Immature natural killer cell (primary cell): ENCODE measurements around the gene ECSCR. TPM values are rescaled to one million over a fixed set of nuclear protein-coding genes. Genes with fewer than 3 reads are reported as not detected.
A peak's percentile ranks its signal among the peaks of the same experiment; 100 is the strongest.
"Not testable (repeated sequence)": the region's sequence is repeated elsewhere in the genome, so short reads cannot be mapped to it uniquely, and the experiment has no call there.

Experiments
- DNase-seq, 3 donors: peaks; one replicate each; pipeline ENCODE4 v3.0.0; 2022; ENCODE audit warnings: mixed read lengths in 1 of 3
- H3K27ac Mint-ChIP-seq, 6 donors: one replicate each; pipeline ENCODE4 v1.8.0; 2020; ENCODE audit warnings: mixed read lengths in 6 of 6, mild to moderate bottlenecking in 5 of 6, inconsistent platforms in 4 of 6, moderate library complexity in 3 of 6
- H3K27me3 Mint-ChIP-seq, 3 donors: one replicate each; pipeline ENCODE4 v1.8.0; 2020 to 2021; ENCODE audit warnings: low read depth in 3 of 3, mild to moderate bottlenecking in 3 of 3, mixed read lengths in 3 of 3, moderate library complexity in 3 of 3, inconsistent platforms in 1 of 3
- H3K36me3 Mint-ChIP-seq, 3 donors: one replicate each; pipeline ENCODE4 v1.8.0; 2020; ENCODE audit warnings: mixed read lengths in 3 of 3, inconsistent platforms in 2 of 3, mild to moderate bottlenecking in 2 of 3
- H3K4me1 Mint-ChIP-seq, 2 donors: one replicate each; pipeline ENCODE4 v1.8.0; 2020; ENCODE audit warnings: inconsistent platforms in 2 of 2, mild to moderate bottlenecking in 2 of 2, mixed read lengths in 2 of 2, moderate library complexity in 1 of 2
- H3K4me3 Mint-ChIP-seq, 5 donors: one replicate each; pipeline ENCODE4 v1.8.0; 2020; ENCODE audit warnings: mild to moderate bottlenecking in 5 of 5, mixed read lengths in 5 of 5, inconsistent platforms in 3 of 5, moderate library complexity in 3 of 5
- H3K9me3 Mint-ChIP-seq, 6 donors: one replicate each; pipeline ENCODE4 v1.8.0; 2020; ENCODE audit warnings: mild to moderate bottlenecking in 6 of 6, mixed read lengths in 6 of 6, inconsistent platforms in 4 of 6, moderate library complexity in 3 of 6
- polyA plus RNA-seq, 3 donors: library from polyadenylated mRNA; unstranded; fragments of 300-500 nt; fragmentation: Illumina TruSeq; gene quantifications; one replicate each; pipeline ENCODE4 v1.2.3, GENCODE V29; 2021

Gene ECSCR
- polyA plus RNA-seq, 3 donors from 2014 or later: 0.73 TPM; not detected in 2

DNA sequence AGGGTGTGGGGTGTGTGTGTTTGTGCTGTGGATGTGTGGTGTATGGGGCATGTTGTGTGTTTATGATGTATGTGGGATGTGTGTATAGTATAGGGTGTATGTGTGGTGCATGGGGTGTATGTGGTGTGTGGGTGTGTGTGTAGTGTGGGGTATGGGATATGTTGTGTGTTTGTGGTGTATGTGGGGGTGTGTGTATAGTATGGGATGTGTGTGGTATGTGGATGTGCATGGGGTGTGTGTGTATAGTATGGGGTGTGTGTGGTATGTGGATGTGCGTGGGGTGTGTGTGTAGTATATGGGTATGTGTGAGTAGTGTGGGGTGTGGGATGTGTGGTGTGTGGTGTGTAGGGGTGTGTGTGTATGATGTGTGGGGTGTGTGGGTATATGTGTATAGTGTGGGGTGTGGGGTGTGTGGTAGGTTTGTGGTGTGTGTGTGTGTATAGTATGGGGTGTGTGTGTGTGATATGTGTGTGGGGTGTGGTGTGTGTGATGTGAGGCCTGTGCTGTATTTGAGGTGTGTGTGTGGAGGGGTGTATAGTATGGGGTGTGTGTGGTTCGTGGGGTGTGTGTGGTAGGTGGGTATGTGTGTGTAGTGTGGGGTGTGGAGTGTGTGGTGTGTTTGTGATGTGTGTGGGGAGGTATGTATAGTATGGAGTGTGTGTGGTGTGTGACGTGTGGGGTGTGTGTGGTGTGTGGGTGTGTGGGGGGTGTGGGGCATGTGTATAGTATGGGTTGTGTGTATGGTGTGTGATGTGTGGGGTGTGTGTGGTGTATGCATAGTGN lies 10.5 kb downstream of the ECSCR start:
- Mint-ChIP-seq H3K27me3 (peaks cover 12 to 21% (median 16%) of the 10 kb centered on the region in 3 donors), H3K36me3 (no peaks in the 10 kb centered on the region), H3K27ac (no peak overlapping the region), H3K9me3 (no peaks in the 10 kb centered on the region), H3K4me1 (peaks cover 35 to 49% of the 10 kb centered on the region in 2 donors), H3K4me3 (no peak overlapping the region)
- no peak for DNase-seq

DNA sequence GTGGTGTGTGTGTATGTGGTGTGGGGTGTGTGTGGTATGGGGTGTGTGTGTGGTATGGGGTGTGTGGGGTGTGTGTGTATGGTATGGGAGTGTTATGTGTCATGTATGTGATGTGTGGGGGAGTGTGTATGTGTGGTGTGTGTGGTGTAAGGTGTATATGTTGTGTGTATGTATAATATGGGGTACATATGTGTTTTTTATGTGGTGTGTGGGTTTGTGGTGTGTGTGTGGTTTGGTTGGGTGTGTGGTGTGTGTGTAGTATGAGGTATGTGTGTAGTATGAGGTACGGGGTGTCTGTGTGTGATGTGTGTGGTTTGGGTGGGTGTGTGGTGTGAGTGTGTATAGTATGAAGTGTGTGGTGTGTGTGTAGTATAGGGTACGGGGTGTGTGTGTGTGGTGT lies 11.4 kb downstream of the ECSCR start:
- H3K27ac Mint-ChIP-seq: no peak overlapping the region
- no peak overlapping the region for H3K4me3 Mint-ChIP-seq
- H3K27me3 Mint-ChIP-seq: peaks cover 12 to 20% (median 16%) of the 10 kb centered on the region in 3 donors
- peaks cover 28 to 44% of the 10 kb centered on the region in 2 donors for H3K4me1 Mint-ChIP-seq
- H3K9me3 Mint-ChIP-seq: no peaks in the 10 kb centered on the region
- H3K36me3 Mint-ChIP-seq: no peaks in the 10 kb centered on the region
- no peak for DNase-seq

DNA sequence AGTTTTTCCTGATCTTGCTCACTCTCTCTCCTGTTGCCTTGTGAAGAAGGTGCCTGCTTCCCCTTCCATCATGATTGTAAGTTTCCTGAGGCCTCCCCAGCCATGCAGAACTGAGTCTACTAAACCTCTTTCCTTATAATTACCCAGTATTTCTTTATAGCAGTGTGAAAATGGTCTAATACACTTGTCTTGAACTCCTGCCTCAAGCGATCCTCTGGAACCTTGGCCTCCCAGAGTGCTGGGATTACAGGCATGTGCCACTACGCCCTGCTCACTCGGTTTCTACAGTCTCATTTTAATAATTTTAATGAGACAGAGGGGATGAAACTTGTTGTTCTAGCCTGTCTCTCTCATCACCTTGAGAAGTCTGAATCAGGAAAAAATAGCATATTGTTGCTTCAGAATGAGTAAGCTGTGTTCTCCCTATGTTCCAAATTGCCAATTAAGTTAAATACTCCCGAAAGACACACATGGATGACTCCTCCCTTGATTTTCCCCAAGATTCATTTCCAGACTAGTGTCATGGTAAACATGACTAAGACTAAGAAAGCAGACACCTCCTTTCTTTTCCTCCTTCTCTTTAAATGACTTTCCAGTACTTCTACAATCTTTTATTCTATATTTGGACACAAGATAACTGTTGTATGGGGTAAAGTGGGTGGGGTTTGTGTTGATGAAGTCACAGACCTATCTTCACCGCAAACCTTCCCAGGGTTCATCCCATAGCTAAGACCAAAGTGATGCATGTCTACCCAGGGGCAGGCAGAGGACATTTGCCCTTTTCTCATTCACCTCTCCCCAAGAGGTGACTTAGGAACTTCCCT lies 15.4 kb downstream of the ECSCR start:
- H3K36me3 Mint-ChIP-seq: no peaks in the 10 kb centered on the region
- H3K4me1 Mint-ChIP-seq: peaks cover 7 to 20% of the 10 kb centered on the region in 2 donors
- no peak overlapping the region for H3K27ac Mint-ChIP-seq
- H3K27me3 Mint-ChIP-seq: peaks cover 0 to 13% (median 7%) of the 10 kb centered on the region in 3 donors
- no peaks in the 10 kb centered on the region for H3K9me3 Mint-ChIP-seq
- DNase-seq: no peak
- H3K4me3 Mint-ChIP-seq: no peak overlapping the region

DNA sequence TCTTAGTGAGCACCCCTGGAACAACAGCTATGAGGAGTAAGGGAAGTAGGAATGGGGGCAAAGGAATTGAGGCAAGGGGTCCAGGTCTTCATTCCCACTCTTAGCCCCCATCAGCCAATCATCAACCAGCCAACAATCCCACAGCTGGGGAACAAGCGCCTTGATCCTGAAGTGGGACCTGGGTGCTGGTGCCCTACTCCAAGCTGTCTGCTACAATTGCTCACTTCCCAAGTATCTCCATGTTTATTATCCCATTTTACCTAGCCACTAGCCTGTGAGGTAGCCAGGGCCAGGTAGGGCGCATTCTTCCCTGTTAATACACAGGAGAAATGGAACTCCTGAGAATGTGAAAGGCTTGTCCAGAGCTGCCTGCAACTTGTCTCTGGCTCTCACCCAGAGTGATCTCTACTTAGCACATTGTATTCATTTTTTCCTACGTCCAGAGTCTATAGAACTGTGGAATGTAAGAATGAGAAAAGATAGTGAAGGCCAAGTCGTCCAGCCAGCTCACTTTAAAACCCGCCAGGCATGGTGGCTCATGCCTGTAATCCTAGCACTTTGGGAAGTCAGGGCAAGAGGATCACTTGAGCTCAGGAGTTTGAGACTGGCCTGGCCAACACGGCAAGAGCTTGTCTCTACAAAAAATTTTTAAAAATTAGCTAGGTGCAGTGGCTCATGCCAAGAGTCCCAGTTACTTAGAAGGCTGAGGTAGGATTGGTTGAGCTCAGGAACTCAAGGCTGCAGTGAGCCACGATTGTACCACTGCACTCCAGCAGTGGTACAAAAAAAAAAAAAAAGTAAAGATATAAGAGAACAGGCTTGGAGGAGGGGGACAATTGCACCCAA lies 17.0 kb downstream of the ECSCR start:
- Mint-ChIP-seq H3K4me3 (no peak overlapping the region), H3K36me3 (no peaks in the 10 kb centered on the region), H3K4me1 (peaks cover 7 to 20% of the 10 kb centered on the region in 2 donors), H3K27ac (no peak overlapping the region), H3K27me3 (peaks cover 0 to 13% (median 7%) of the 10 kb centered on the region in 3 donors), H3K9me3 (no peaks in the 10 kb centered on the region)
- no peak for DNase-seq

DNA sequence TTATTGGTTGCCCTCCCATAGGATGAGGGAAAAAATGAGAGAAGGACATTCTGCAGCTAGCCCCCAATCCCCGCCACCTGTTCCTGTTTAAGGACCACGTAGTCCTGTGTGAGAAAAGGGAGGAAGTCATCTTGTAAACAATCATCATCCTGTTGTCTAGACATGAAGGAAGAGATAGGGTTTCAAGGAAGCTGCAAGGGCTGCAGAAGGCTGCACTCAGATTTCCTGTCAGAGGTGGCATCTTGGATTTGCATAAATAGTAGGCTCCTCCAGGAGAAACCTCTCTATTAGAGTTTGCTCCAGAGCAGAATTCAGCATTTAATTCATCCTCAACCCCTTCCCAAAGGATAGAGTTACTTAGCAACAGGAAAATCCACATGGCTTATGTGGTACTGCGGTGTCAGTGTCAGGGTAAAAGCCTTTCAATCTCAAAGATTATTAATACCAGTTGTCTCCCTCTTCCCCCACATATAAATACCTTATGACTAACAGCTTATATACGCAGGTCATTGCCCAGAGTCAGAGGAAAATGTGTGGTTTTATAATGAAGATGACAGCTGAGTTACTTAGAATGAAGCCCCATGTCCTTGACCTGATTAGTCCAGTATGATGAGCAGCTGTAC lies 18.6 kb downstream of the ECSCR start:
- H3K36me3 Mint-ChIP-seq: no peaks in the 10 kb centered on the region
- no peak overlapping the region for H3K4me3 Mint-ChIP-seq
- H3K9me3 Mint-ChIP-seq: no peaks in the 10 kb centered on the region
- peaks cover 0 to 10% (median 9%) of the 10 kb centered on the region in 3 donors for H3K27me3 Mint-ChIP-seq
- DNase-seq: no peak
- peaks cover 16 to 28% of the 10 kb centered on the region in 2 donors for H3K4me1 Mint-ChIP-seq
- H3K27ac Mint-ChIP-seq: no peak overlapping the region

DNA sequence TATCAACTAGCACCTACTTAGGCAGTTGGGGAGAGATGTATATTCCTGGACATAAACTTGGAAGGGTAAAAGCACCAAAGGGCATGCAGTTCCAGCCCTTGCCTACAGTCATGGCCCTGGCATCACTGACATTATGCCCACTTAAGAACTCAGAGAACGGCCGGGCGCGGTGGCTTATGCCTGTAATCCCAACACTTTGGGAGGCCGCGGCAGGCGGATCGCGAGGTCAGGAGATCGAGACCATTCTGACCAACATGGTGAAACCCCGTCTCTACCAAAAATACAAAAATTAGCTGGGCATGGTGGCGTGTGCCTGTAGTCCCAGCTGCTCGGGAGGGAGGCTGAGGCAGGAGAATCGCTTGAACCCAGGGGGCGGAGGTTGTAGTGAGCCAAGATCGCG lies 22.1 kb downstream of the ECSCR start:
- not testable (repeated sequence) for H3K36me3 Mint-ChIP-seq
- H3K4me1 Mint-ChIP-seq: peaks cover 18 to 21% of the 10 kb centered on the region in 2 donors

DNA sequence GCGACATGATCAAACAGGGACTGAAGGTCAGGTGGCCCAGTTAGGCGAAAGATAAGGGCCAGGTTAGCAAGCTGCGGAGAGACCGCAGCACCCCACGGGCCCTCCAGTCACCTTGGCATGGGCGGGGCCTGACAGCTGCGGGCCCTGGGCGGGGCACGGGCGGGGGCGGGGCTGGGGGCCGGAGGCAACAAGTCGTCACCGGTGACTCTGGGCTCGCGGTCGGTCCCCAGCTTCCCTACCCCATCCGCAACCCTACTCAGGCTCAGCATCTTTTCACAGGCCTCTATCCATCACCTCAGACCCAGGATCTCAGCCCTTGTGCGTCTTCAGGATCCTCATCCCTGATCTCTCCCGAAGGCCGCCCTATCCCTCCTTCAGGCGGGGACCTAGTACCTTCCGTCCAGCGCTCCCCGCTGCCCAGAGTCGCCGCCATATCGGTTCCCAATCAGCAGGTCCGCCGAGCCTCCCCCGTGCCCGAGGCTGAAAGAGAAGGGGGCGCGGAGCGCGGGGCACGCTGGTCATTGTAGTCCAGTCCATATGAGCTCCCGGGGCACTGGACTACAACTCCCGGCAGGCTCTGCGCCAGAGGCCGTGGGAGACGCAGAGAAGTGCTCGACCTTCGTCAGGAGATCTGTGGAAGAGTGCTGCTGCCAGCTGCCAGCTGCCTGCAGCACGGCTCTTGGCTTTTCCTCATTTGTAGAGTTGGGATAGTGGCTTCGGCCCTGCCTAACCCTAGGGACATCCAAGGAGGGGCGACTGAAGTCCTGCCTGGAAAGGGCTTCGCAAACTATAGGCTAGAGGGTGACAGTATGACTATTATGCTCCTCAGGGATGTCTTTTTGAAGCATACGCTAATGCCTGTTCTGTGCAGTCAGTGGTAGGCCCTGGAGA lies 23.3 kb downstream of the ECSCR start, which contains the start of gene DNAJC18:
TSS of gene DNAJC18 (minus strand) at position 513 of the 891 bp plus-strand sequence. CDS start at position 433, 80 bp downstream.
- peak; percentile 77 to 80 (median 79) for DNase-seq
- H3K4me1 Mint-ChIP-seq: peaks cover 18 to 21% of the 10 kb centered on the region in 2 donors
- H3K4me3 Mint-ChIP-seq: peak within 1 kb of the TSS; percentile 95 to 99 (median 97)

More for the DNA sequence above, 22.1 kb downstream of the ECSCR start:
- H3K9me3 Mint-ChIP-seq, H3K27me3 Mint-ChIP-seq, DNase-seq: not testable (repeated sequence)
- H3K4me3 Mint-ChIP-seq: peak overlapping the region in 3 of 5 donors; percentile 95 to 99 (median 95)
- peak overlapping the region in 1 of 6 donors; percentile 95 for H3K27ac Mint-ChIP-seq

DNA sequence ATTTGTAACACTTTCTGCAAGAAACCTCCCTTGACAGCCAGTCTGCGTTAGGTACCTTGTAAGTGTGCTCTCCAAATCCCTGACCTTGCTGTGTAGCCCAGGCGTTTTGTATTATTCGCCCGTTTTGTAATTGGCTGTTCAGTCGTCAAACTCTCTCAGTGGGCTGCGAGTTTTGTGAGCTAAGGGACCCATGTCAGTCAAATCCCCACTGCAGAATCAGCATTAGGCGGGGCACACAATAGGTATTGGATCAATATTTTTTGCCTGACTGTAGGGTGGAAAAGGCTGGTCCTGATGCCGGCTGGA lies 23.9 kb downstream of the ECSCR start:
- no peak for DNase-seq
- H3K4me3 Mint-ChIP-seq: peak overlapping the region; percentile 95 to 99 (median 97)
- peak overlapping the region; percentile 28 to 95 (median 48) for H3K27ac Mint-ChIP-seq
- H3K4me1 Mint-ChIP-seq: peaks cover 18 to 21% of the 10 kb centered on the region in 2 donors
- H3K27me3 Mint-ChIP-seq: peaks cover 0 to 4% (median 2%) of the 10 kb centered on the region in 3 donors
- peaks cover 0 to 4% (median 0%) of the 10 kb centered on the region in 3 donors for H3K36me3 Mint-ChIP-seq
- H3K9me3 Mint-ChIP-seq: no peaks in the 10 kb centered on the region

More for the DNA sequence above, 23.3 kb downstream of the ECSCR start, which contains the start of gene DNAJC18:
- H3K36me3 Mint-ChIP-seq: peaks cover 0 to 4% (median 0%) of the 10 kb centered on the region in 3 donors
- H3K27ac Mint-ChIP-seq: peak within 1 kb of the TSS; percentile 92 to 99 (median 95)
- no peaks in the 10 kb centered on the region for H3K9me3 Mint-ChIP-seq
- H3K27me3 Mint-ChIP-seq: peaks cover 0 to 4% (median 2%) of the 10 kb centered on the region in 3 donors

DNA sequence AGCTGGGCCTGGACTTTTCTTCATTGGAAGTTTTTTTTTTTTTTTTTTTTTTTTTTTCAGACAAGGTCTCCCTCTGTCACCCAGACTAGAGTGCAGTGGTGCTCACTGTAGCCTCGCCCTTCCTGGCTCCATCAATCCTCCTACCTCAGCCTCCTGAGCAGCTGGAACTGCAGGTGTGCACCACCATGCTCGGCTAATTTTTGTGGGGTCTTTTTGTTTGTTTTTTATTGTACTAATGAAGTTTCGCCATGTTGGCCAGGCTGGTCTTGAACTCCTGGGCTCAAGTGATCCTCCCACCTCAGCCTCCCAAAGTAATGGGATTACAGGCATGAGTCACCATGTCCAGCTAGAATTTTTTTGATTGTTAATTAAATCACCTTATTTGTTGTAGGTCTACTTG lies 26.9 kb downstream of the ECSCR start:
- H3K27ac Mint-ChIP-seq: no peak overlapping the region
- no peak for DNase-seq
- peaks cover 18 to 21% of the 10 kb centered on the region in 2 donors for H3K4me1 Mint-ChIP-seq
- peaks cover 0 to 4% (median 0%) of the 10 kb centered on the region in 3 donors for H3K27me3 Mint-ChIP-seq
- H3K4me3 Mint-ChIP-seq: no peak overlapping the region
- peaks cover 0 to 5% (median 4%) of the 10 kb centered on the region in 3 donors for H3K36me3 Mint-ChIP-seq
- no peaks in the 10 kb centered on the region for H3K9me3 Mint-ChIP-seq

DNA sequence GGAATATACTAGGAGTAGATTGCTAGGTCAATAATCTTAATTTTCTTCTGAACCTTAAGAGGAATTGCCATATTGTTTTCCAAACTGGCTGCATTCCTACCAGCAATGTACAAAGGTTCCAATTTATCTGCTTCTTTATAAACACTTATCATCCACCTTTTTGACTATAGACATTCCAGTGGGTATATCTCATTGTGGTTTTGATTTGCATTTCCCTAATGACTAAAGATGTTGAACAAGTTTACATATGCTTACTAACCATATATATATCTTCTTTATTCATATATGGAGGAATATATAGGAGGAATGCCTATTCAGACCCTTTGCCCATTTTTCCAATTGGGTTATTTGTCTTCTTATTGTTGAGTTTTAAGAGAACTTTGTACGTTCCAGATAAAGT lies 30.8 kb downstream of the ECSCR start:
- H3K36me3 Mint-ChIP-seq: peaks cover 0 to 19% (median 16%) of the 10 kb centered on the region in 3 donors
- no peaks in the 10 kb centered on the region for H3K27me3 Mint-ChIP-seq
- H3K4me3 Mint-ChIP-seq: no peak overlapping the region
- no peak for DNase-seq
- no peak overlapping the region for H3K27ac Mint-ChIP-seq
- H3K4me1 Mint-ChIP-seq: no peaks in the 10 kb centered on the region
- H3K9me3 Mint-ChIP-seq: no peaks in the 10 kb centered on the region

DNA sequence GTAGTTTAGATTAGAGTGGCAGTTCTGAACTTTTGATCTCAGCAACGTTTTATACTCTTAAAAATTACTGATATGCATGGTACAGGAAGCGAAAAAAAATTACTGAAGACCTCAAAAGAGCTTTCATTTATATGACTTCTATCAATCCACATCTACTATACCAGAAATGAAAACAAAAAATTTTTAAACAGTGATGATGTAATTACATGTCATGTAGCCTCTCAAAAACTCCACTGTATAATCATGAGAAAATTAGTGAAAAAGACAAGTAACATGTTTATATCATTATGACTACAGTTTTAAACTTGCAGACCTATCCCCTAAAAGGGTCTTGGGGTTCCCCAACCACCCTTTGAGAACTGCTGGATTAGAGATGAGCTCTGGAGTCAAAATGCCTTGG lies 32.5 kb downstream of the ECSCR start:
- no peak overlapping the region for H3K27ac Mint-ChIP-seq
- DNase-seq: no peak
- no peaks in the 10 kb centered on the region for H3K4me1 Mint-ChIP-seq
- H3K4me3 Mint-ChIP-seq: no peak overlapping the region
- no peaks in the 10 kb centered on the region for H3K9me3 Mint-ChIP-seq
- no peaks in the 10 kb centered on the region for H3K27me3 Mint-ChIP-seq
- peaks cover 6 to 26% (median 19%) of the 10 kb centered on the region in 3 donors for H3K36me3 Mint-ChIP-seq

DNA sequence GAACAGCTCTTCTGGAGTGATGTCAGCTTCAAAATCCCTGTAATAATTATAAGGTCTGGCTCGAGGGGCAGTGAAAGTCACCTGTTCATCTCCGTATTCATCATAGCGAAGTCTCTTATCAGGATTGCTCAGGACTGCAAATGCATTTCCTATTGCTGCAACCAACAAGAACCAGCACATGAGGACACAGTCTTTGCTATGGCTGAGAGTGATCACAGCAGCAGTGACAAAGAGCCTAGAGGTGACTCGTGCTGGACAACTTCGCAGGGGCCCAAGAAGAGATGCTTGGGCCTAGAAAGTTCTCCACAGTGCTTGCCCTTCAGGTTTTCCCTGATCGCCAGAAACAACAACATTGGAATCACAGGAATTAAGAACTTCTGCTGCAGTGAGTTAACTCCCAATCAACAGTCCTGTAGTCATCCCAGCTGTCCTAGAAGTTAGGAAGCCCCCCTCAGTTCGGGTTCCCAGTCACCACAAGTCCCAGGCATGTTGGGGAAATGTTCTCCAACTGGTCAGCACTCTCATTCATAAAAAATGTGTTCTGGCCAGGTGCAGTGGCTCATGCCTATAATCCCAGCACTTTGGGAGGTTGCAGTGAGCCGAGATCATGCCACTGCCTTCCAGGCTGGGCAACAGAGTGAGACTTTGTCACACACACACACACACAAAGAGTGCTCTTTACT lies 36.2 kb downstream of the ECSCR start:
- no peak overlapping the region for H3K4me3 Mint-ChIP-seq
- DNase-seq: no peak
- H3K27me3 Mint-ChIP-seq: no peaks in the 10 kb centered on the region
- no peaks in the 10 kb centered on the region for H3K9me3 Mint-ChIP-seq
- H3K4me1 Mint-ChIP-seq: peaks cover 4 to 7% of the 10 kb centered on the region in 2 donors
- H3K27ac Mint-ChIP-seq: no peak overlapping the region
- peaks cover 12 to 40% (median 31%) of the 10 kb centered on the region in 3 donors for H3K36me3 Mint-ChIP-seq
